SK-N-SH (cell line): ENCODE results near the gene GNAS-AS1.

Experiments
- CTCF ChIP-seq: fragments of 200-600 bp; sonication (generic); IDR thresholded peaks from 2 replicates; pipeline ENCODE4 v1.6.1; 2017; ENCODE audit warnings: antibody characterized with exemption, mild to moderate bottlenecking, moderate library complexity
- EP300 ChIP-seq, 2 experiments: IDR thresholded peaks; 2 replicates each; pipeline versions ENCODE4 v1.4.0 to v1.6.1; 2012; ENCODE audit warnings: borderline replicate concordance in 1 of 2, low read depth in 1 of 2, low read length in 1 of 2
- EZH2phosphoT487 ChIP-seq: fragments of 200-600 bp; sonication (generic); IDR thresholded peaks from 2 replicates; pipeline ENCODE4 v1.6.1; 2017; ENCODE audit warnings: low read depth, mixed run types, mild to moderate bottlenecking, antibody characterized with exemption, moderate library complexity, borderline replicate concordance
- GATA2 ChIP-seq: sonication (generic); formaldehyde crosslinking; IDR thresholded peaks from 2 replicates; pipeline ENCODE4 v1.5.0; 2020; ENCODE audit warnings: mild to moderate bottlenecking, missing genetic modification reagents
- POLR2AphosphoS5 ChIP-seq: IDR thresholded peaks from 2 replicates; pipeline ENCODE4 v1.6.1; 2012; ENCODE audit warnings: low read depth, low read length
- RCOR1 ChIP-seq: fragments of 150-350 bp; IDR thresholded peaks from 2 replicates; pipeline ENCODE4 v1.6.1; 2017; ENCODE audit warnings: antibody characterized with exemption, low read length
- RXRA ChIP-seq: IDR thresholded peaks from 2 replicates; pipeline ENCODE4 v1.4.0; 2012; ENCODE audit warnings: low read depth, mild to moderate bottlenecking, borderline replicate concordance
- TEAD4 ChIP-seq: IDR thresholded peaks from 2 replicates; pipeline ENCODE4 v1.4.0; 2012; ENCODE audit warnings: mild to moderate bottlenecking, borderline replicate concordance; ENCODE audit not compliant: insufficient read depth
- YY1 ChIP-seq: IDR thresholded peaks from 2 replicates; pipeline ENCODE4 v1.4.0; 2012; ENCODE audit warnings: low read depth, mild to moderate bottlenecking
- TF ChIP-seq, protein P1 (sequence below): IDR thresholded peaks from 2 replicates; pipeline ENCODE4 v1.4.0; 2012; ENCODE audit warnings: low read depth, borderline replicate concordance
- TF ChIP-seq, protein P2 (sequence below): fragments of 150-350 bp; IDR thresholded peaks from 2 replicates; pipeline ENCODE4 v1.6.1; 2017; ENCODE audit warnings: antibody characterized with exemption, low read length, low read depth, borderline replicate concordance
- TF ChIP-seq, protein P3 (sequence below): IDR thresholded peaks from 2 replicates; pipeline ENCODE4 v1.4.0; 2012; ENCODE audit warnings: low read depth

DNA sequence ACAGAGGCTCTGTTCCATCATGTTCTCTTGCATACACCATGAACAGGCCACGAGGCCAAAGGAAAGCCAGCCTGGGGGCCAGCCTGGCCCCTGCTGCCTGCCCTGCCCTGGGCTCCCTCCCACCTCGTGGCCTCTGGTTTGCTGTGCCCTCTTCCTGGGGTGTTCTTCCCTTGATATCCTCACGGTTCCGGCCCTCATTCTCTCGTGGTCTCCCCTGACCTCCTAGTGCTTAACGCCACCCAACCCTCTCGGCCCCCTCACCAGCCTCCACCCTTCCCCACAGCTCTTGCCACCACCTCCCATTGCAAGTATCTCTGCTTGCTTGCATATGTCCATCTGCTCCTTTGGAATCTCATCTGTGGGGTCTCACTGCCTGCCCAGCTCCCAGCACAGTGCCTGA is 73.0 kb downstream of the GNAS-AS1 start:
- TF ChIP-seq GATA2 (CRISPR knock-in tag) (no peak), CTCF (no peak), EP300 (IDR thresholded peaks at IDR 0.05; ENCODE audit: borderline replicate concordance in 1 of 2, low read depth in 1 of 2, low read length in 1 of 2) (no peak), POLR2AphosphoS5 (no peak), RCOR1 (no peak), RXRA (no peak), EZH2phosphoT487 (no peak), YY1 (no peak), TEAD4 (no peak)
- TF ChIP-seq, protein P1, sequence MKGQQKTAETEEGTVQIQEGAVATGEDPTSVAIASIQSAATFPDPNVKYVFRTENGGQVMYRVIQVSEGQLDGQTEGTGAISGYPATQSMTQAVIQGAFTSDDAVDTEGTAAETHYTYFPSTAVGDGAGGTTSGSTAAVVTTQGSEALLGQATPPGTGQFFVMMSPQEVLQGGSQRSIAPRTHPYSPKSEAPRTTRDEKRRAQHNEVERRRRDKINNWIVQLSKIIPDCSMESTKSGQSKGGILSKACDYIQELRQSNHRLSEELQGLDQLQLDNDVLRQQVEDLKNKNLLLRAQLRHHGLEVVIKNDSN = no peak
- TF ChIP-seq, protein P2, sequence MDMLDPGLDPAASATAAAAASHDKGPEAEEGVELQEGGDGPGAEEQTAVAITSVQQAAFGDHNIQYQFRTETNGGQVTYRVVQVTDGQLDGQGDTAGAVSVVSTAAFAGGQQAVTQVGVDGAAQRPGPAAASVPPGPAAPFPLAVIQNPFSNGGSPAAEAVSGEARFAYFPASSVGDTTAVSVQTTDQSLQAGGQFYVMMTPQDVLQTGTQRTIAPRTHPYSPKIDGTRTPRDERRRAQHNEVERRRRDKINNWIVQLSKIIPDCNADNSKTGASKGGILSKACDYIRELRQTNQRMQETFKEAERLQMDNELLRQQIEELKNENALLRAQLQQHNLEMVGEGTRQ = no peak
- TF ChIP-seq, protein P3, sequence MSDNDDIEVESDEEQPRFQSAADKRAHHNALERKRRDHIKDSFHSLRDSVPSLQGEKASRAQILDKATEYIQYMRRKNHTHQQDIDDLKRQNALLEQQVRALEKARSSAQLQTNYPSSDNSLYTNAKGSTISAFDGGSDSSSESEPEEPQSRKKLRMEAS = no peak
